HG03175 (cell line): ENCODE data around the gene RNF126.
A peak's percentile ranks its signal among the peaks of the same experiment; 100 is the strongest.

Experiments
- ATAC-seq: cut with Tn5 transposase; IDR thresholded peaks from one replicate; pipeline ENCODE4 v1.9.1; 2021; ENCODE audit warnings: mild to moderate bottlenecking, moderate library complexity; ENCODE audit not compliant: unreplicated experiment

The RNF126 gene

DNA sequence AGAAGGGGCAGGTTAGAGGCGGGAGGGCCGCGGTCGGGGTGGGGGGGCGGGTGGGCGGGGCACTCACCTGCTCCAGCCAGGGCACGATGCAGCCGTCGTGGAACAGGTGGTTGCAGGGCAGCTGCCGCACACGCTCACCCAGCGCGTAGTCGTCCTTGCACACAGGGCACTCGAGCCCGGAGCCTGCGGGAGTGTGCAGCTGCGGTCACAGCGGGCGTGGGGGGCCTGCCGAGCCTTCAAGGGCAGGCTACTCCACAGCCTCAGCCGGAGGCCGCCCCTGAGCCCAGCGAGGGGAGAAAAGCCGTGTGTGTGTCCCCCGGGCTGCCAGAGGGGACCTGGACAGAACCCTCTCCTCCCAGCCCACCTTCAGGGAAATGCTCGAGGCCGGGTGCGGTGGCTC is 14.7 kb downstream of the RNF126 start:
- no peak for ATAC-seq

DNA sequence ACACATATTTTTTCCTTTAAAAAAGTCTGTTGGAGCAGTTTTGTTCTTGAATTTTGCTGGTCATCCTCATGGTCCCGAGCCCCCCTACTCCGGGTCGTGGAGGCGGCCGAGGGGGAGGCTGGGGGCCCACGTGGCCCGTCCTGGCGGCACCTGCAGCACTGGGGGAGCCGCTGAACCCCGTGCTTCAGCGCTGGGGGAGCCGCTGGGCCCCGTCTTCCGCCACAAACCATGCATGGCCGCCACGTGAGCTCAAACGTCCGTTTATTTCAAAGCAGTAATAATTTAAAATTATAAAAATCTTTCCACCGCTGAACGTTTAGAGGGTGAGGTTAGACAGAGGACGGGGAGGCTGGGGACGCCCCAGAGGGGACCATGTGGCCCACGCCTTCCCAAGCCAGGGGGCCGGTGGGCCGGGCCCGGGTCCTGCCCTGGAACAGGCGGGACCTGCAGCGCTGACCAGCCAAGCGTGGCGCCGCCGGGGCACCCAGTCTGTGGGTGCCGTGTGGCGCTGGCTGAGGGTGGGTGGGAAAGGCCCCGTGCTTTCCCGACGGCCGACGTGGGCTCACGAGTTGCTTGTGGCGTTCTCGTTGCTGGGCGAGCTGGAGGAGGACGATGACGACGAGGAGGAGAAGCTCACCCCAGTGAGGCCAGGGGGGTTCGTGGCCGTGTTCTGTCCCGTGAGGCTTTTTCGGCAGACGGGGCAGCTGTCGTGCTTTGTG is 15.3 kb downstream of the RNF126 start:
- no peak for ATAC-seq

DNA sequence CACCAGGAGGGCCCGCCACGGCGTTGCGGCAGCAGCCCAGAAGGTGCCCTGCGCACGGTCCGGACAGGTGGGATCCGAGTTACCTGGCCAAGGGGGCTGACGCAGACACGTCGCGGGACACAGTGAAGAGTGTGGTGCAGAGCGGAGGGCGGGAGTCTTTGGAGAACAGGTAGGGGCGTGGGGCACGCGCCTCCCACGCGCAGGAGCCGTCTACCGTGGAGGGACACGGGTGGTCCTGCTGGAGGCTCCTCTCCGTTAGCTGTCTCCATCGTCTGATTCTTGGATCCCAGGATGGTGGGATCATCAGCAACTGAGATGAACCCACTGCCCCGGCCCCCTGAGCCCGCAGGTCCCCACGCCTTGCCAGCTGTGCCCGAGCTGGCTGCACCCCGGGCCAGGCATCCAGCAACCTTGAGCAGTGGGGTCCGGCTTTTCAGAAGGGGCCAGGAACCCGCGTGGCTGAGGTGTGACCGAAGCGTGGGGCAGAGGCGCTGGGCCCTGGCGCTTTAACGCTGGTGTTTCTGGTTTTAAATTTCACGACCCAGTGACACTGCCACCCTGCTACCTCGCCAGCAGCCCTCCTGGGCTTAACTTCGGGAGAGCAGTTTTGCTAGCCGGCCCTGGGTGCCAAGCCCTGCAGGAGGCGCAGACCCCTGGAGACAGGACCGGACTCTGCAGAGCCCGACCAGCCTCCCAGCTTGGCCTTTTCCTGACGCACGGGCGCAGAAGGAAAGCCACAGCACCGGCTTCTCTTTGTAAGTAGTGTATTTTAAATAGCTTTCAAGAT is 16.0 kb downstream of the RNF126 start:
- ATAC-seq: no peak

DNA sequence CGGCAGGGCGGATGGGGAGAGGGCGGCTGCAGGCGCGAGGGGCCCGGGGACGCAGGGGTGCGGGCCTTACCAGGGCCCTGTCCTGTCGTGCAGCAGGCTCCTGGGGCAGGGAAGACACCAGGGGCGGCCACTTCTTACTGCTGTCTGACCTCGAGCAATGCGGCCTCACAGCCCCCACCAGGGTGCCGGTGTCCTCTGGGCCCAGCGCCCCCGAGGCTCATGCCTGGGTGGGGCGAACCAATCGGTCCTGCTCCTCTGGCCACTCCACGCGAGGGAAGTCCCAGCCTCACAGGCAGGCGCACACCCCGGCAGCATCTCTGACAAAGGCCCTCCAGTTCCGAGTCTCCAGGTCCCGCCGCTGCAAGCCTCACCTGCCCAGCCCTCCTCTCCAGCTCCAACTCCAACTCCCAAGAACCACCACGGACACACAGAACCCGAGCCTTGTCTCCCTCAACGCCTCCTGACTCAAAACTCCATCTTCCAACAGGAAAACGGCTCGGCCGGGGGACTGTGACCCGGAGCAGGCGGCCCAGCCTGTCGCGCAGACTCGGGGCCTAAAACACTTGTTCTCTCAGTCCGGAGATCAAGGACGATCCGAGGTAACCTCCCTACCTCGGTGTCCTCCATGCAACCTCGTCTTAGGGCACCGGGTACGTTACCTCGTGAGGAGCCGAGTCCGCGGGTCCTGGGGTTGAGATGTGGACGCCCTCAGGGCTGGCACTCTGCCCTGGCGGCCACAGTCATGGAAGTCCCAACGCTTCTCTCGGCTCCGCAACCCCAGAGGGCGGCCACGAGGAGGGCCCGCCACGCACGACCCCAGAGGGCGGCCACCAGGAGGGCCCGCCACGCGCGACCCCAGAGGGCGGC is 16.9 kb downstream of the RNF126 start:
- no peak for ATAC-seq

DNA sequence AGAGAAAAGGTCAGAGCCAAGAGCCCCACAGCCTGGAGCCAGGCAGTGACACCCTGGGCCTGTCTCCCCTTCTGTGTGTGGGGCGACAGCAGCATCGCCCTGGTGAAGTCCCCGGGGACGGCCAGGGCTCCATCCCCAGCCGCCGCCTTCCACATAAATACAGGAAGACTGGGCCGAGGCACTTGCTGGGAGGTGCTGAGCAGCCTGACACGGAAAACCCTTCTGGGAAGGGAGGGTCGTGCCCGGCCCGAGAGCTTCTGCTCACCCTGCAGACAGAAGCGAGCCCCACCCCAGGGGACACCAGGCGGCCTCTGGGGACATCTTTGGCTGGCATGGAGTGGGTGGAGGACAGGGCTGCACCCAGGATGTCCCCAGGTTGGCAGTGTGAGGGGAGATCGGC is 18.2 kb downstream of the RNF126 start:
- no peak for ATAC-seq

DNA sequence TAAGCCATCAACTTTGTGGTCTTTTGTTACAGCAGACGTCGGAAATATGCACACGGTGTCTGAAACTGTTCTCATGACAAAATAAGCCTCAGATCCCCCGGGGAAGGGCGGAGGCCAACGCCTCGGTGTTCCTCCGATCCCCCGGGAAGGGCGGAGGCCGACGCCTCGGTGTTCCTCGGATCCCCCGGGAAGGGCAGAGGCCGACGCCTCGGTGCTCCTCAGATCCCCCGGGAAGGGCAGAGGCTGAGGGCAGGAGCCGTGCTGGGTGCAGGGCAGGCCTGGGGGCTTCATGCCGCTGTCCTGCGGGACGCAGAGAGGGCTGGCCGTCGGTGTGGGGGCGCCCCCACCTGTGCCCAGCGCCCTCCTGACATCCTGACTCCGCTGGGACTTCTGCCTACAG is 18.7 kb downstream of the RNF126 start:
- ATAC-seq: no peak

DNA sequence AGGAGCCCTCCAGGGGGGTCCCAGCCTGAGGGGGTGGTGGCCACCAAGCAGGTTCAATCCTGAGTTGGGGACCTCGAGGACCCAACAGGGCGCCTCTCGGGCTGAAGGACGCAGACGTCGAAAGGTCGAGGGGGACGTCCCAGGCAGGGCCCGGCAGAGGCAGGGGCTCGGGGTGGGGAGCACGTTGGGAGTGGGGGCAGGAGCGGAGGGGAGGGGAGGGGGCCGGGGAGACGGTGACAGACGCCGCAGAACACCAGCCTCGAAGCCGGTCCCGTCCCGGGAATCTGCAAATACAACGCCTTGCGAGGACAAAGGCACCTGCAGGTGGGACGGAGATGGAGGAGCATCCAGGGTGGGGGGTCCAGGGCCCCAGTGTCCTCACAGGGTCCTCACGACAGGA is 19.3 kb downstream of the RNF126 start:
- no peak for ATAC-seq

DNA sequence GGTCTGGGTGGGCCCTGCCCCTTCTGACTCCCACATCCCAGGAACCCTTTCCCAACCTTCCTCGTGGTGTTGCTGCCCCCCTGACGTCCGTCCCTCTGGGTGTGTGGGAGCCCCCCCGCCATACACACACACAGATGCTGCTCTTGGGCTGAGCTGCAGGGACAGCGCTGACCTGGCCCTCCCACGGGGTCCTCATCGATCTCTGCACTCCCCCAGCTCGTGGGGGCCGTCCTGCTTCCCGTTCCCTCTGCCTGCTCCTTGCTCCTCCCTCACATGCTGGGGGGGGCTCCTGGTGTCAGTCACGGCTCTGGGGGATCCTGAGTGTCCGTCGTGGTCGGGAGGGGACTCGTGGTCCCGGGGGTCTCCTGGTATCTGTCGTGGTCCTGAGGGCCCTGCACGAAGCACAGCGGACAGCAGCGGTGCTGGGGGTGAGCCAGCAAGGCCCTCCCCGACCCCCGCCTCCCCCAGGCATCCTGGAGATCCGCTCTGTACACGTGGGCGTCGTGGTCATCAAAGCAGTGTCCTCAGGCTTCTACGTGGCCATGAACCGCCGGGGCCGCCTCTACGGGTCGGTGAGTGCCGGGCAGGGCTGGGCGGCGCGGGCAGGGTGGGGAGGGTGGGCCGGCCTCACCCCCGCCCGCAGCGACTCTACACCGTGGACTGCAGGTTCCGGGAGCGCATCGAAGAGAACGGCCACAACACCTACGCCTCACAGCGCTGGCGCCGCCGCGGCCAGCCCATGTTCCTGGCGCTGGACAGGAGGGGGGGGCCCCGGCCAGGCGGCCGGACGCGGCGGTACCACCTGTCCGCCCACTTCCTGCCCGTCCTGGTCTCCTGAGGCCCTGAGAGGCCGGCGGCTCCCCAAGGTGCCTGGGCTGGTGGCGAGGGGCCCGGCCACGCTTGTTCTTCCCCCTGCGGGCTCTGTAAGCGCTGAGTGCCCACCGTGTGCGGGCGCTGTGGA is 20.0 kb downstream of the RNF126 start:
- no peak for ATAC-seq

DNA sequence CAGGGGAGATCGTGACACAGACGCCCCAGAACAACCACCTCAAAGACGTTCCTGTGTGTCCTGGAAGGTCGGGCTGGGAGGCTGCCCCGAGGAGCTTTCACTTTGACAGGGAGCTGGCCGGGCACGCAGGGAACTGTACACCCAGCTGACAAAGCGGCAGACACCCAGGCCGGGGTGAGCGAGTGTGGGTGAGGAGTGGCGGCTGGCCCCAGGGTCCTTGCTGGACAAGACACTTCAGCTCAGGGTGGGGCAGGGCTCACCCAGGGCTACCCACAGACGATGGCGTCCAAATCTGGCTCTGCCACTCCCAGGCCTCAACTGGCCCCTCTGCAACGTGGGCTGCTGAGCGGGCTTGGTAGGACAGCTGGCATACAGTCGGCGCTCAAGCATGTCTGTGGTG is 21.3 kb downstream of the RNF126 start:
- ATAC-seq: no peak

DNA sequence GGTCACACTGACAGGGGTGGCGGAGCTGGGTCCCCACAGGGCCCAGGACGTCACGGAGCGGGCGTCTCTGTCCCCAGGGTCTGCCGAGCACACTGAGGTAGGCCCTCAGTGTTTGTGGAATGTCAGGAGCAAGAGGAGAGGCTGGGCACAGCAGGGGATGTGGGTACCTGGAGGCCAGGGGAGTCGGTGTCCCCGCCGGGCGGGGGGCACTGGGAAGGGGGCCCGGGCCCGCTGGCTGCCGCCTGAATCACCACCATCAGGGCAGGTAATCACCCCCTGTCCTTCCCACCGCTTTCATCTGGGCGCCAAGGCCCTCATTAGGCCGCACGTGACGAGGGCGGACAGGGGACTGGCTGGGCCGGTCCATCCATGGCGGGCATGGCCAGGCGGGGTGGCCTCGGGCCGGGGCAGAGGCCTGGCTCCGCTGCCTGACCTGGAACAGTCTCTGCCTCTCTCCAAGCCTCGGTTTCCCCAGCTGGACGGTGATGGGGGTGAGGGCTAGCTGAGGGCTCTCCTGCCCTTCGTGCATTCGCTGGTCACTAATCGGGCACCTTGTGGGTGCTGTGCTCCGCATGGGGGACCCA is 22.3 kb downstream of the RNF126 start:
- ATAC-seq: no peak

DNA sequence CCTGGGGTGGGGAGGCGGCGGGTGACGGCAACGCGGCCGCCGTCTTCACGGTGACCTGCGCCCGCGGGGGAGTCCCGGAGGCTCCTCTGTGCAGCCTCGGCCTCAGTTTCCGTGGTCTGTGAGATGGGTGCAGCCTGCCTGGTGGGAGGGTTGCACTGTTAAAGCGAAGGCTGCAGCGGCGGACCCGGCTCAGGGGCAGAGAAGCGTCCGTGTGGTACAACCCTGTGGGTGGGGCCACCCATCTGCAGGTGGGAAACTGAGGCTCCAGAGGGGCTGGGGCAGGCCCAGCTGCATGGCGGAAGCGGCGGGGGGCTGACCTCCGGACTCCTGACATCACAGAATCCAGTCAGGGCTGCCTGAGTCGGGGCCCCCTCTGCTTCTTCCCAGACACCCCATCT is 22.9 kb downstream of the RNF126 start:
- ATAC-seq: no peak

DNA sequence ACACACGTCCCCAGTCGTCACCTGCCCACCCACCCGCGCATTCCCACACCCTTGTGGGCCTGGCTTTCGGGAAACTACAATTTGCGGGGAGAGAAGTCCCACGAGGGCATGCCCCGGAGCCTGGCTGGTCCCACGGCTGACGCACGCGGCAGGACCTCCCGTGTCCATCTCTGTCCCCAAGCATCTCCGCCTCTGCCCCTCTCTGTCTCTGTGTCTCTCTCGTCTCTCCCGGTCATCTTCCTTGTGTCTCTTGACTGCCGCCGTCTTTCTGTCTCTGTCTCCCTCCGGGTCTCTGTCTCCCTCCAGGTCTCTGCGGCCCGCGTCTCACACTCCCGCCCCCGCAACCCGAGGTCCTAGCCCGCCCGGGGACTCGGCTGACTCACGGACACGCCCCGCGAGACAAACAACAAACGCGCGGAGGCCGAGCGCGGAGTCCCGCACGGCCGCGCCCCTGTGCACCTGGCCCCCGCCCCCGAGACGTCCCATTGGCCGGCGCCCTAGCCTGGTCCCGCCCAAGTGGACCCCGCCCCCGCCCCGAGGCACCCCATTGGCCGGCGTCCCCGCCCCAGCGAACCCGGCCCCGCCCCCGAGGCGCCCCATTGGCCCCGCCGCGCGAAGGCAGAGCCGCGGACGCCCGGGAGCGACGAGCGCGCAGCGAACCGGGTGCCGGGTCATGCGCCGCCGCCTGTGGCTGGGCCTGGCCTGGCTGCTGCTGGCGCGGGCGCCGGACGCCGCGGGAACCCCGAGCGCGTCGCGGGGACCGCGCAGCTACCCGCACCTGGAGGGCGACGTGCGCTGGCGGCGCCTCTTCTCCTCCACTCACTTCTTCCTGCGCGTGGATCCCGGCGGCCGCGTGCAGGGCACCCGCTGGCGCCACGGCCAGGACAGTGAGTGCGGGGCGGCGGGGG is 23.5 kb downstream of the RNF126 start, which contains the start of gene FGF22:
Gene FGF22 (plus strand): TSS at position 627 of the 908 bp plus-strand sequence. CDS start 47 bp downstream, at position 674.
- peak; percentile 71 for ATAC-seq

DNA sequence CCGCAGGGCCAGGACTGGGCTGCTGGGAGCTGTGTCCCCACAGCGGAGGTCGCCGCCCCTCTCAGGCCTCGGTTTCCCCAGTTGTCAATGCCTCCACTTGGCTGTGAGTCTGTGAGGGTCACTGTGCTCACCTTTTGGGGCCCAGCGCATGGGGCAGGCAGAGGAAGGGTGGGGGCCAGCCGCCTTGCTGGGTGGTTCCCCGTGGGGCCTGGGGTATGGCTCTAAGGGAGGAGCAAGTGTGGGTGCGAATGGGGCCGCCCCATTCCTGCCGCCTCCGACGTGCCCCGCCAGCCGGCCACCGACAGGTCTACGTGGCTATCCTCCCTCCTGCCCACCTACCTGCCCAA is 24.1 kb downstream of the RNF126 start:
- no peak for ATAC-seq

DNA sequence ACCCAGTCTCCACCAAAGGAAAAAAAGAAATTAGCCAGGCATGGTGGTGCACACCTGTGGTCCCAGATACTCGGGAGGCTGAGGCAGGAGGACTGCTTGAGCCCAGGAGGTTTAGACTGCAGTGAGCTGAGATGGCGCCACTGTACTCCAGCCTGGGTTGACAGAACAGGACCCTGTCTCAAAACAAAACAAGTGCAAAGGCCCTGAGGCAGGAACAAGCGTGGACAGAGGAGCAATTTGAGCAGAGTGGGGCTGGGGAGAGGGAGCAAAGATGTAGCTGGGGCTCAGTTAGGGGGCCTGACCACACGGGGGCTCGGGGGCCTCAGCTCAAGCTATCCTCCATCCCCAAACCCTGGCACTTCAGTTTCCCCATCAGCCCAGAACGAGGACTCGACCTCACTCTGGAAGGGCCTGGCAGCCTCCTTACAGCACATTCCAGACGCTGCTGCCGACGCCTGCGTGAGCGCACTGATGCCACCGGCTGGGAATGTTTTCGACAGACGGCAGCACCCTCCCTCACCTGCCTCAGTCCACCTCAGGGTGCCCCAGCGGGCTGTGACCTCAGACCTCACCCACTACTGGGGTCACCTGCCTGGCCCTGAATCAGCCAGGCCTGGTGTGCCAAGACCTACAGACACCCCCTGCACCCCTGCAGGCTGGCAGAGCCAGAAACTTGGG is 27.9 kb downstream of the RNF126 start:
- ATAC-seq: no peak

DNA sequence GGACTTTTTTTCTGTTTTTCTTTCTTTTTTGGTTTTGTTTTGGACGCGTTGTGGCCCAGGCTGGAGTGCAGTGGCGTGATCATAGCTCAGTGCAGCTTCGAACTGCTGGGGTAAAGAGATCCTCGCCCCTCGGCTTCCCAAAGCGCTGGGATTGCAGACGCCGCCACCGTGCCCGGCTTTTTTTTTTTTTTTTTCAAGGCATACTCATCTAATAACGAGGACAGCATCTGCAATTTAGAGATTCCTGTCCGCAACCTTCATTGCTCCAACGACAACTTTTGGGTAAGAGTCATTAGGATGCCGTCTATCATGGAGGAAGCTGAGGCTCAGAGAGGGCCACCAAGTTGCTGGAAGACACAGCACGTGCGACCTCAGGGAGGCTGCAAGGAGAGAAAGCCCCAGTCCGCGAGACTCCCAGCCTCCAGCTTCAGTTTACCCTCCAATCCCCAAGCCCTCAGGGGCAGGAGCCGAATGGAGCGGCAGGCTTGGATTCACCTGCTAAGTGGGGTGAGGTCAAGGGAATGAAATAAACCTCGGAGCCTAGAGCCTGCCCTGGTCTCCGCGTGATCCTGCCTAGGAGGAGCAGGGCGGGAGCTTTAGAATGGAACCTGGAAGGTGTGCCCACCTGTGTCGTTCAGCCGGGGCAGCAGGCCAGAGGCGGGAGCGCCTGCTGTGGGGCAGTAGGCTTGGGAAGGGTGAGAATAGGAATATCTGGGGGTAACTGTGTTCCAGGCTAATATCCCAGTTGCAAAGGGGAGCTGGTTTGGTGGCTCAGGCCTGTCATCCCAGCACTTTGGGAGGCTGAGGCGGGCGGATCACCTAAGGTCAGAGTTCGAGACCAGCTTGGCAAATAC is 29.0 kb downstream of the RNF126 start:
- ATAC-seq: no peak

DNA sequence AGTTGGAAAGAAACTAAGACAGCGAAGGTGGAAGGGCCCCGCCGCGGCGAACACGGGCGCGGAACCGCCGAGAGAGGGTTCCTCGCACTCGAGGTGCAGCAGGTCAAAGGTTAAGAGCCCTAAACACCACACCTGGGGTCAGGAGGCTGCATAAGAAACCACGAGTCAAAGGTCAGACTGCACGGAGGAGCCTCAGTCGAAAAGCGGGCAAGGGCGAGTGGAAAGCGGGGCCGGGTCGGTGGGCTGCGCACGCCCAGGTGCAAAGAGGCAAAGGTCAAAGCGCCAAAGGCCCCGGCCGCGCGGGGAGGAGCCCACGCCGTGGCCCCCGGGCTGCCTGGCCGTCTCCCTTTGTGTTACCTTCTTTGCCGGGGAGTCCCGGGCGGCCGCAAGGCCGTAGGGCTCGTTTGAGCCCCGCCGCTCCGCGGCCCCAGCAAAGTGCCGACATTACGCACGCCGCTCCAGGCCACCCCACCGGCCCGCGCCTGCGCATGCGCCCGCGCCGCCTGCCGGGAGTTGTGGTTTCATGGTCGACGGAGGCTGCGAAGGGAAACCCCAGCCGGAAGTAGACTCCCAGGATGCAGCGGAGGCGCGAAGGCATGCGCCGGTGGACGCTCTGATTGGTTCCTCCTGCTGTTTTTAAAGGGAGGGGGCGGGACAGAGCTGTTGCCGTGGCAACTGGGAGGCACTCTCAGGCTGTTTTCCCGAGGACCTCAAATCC is 29.8 kb downstream of the RNF126 start, which contains the start of gene POLRMT:
Gene POLRMT (minus strand): TSS at position 470 of the 718 bp plus-strand sequence. CDS start 25 bp downstream, at position 445.
- peak; percentile 82 for ATAC-seq
